Stimulated activated memory B cell treated with anti-CD40 and anti-IgM and Interleukin-4, amounts not matched to agents 10 μg/mL and 1 μg/mL and 100 μg/mL, for 72 hours (primary cell): ENCODE measurements around the gene POU6F2.
"Not testable (repeated sequence)": the region's sequence is repeated elsewhere in the genome, so short reads cannot be mapped to it uniquely, and the experiment has no call there.

Experiments
- ATAC-seq: fragments of 150-1000 bp; cut with Tn5 transposase; 2 replicates; pipeline ENCODE4 v1.10.0; 2021
- H3K27ac Mint-ChIP-seq: one replicate; pipeline ENCODE4 v1.8.0; 2022; ENCODE audit warnings: mild to moderate bottlenecking, mixed read lengths
- H3K27me3 Mint-ChIP-seq: one replicate; pipeline ENCODE4 v1.8.0; 2022; ENCODE audit warnings: mixed read lengths
- H3K36me3 Mint-ChIP-seq: one replicate; pipeline ENCODE4 v1.8.0; 2022; ENCODE audit warnings: mixed read lengths
- H3K4me1 Mint-ChIP-seq: one replicate; pipeline ENCODE4 v1.8.0; 2022; ENCODE audit warnings: mixed read lengths
- H3K4me3 Mint-ChIP-seq: one replicate; pipeline ENCODE4 v1.8.0; 2022; ENCODE audit warnings: mild to moderate bottlenecking, moderate library complexity, mixed read lengths
- H3K9me3 Mint-ChIP-seq: one replicate; pipeline ENCODE4 v1.8.0; 2022; ENCODE audit warnings: mixed read lengths

The POU6F2 gene

GRCh38 chr7:39154815-39155214, 177.1 kb downstream of the POU6F2 start:
- ATAC-seq = no peak
- Mint-ChIP-seq H3K9me3 (no peaks in the 10 kb centered on the region), H3K36me3 (no peaks in the 10 kb centered on the region), H3K27me3 (peaks cover 8% of the 10 kb centered on the region), H3K4me1 (no peaks in the 10 kb centered on the region), H3K27ac (no peak overlapping the region), H3K4me3 (no peak overlapping the region)

- Mint-ChIP-seq H3K27me3 (peaks cover 8% of the 10 kb centered on the region), H3K27ac (no peak overlapping the region), H3K9me3 (no peaks in the 10 kb centered on the region), H3K4me3 (no peak overlapping the region), H3K36me3 (no peaks in the 10 kb centered on the region), H3K4me1 (no peaks in the 10 kb centered on the region)
- no peak for ATAC-seq
Measured at GRCh38 chr7:39158367-39158766, 180.7 kb downstream of the POU6F2 start.

- no peaks in the 10 kb centered on the region for H3K36me3 Mint-ChIP-seq
- no peak for ATAC-seq
Measured at GRCh38 chr7:39161903-39162302, 184.2 kb downstream of the POU6F2 start.

GRCh38 chr7:39164887-39165286, 187.2 kb downstream of the POU6F2 start:
- ATAC-seq = no peak
- Mint-ChIP-seq H3K27me3 (no peaks in the 10 kb centered on the region), H3K4me3 (no peak overlapping the region), H3K9me3 (peaks cover 4% of the 10 kb centered on the region), H3K27ac (no peak overlapping the region), H3K4me1 (no peaks in the 10 kb centered on the region), H3K36me3 (no peaks in the 10 kb centered on the region)

More at GRCh38 chr7:39161903-39162302, 184.2 kb downstream of the POU6F2 start:
- Mint-ChIP-seq H3K27ac (no peak overlapping the region), H3K9me3 (peaks cover 4% of the 10 kb centered on the region), H3K27me3 (no peaks in the 10 kb centered on the region), H3K4me3 (no peak overlapping the region), H3K4me1 (no peaks in the 10 kb centered on the region)

- no peak for ATAC-seq
- no peak overlapping the region for H3K4me3 Mint-ChIP-seq
- no peak overlapping the region for H3K27ac Mint-ChIP-seq
- no peaks in the 10 kb centered on the region for H3K27me3 Mint-ChIP-seq
- no peaks in the 10 kb centered on the region for H3K36me3 Mint-ChIP-seq
- peaks cover 3% of the 10 kb centered on the region for H3K9me3 Mint-ChIP-seq
- H3K4me1 Mint-ChIP-seq = no peaks in the 10 kb centered on the region
Measured at GRCh38 chr7:39168403-39169098, 190.8 kb downstream of the POU6F2 start.

- Mint-ChIP-seq H3K4me1 (no peaks in the 10 kb centered on the region), H3K27me3 (no peaks in the 10 kb centered on the region), H3K4me3 (no peak overlapping the region), H3K9me3 (no peaks in the 10 kb centered on the region), H3K36me3 (no peaks in the 10 kb centered on the region), H3K27ac (no peak overlapping the region)
- no peak for ATAC-seq
Measured at GRCh38 chr7:39172137-39172536, 194.4 kb downstream of the POU6F2 start.

GRCh38 chr7:39181398-39181797, 203.7 kb downstream of the POU6F2 start:
- H3K4me1 Mint-ChIP-seq = peaks cover 5% of the 10 kb centered on the region
- no peak overlapping the region for H3K27ac Mint-ChIP-seq
- H3K27me3 Mint-ChIP-seq = no peaks in the 10 kb centered on the region
- H3K4me3 Mint-ChIP-seq = no peak overlapping the region
- no peaks in the 10 kb centered on the region for H3K36me3 Mint-ChIP-seq
- no peaks in the 10 kb centered on the region for H3K9me3 Mint-ChIP-seq
- no peak for ATAC-seq

- H3K27me3 Mint-ChIP-seq = no peaks in the 10 kb centered on the region
- peaks cover 5% of the 10 kb centered on the region for H3K4me1 Mint-ChIP-seq
- no peak for ATAC-seq
- no peaks in the 10 kb centered on the region for H3K9me3 Mint-ChIP-seq
- no peaks in the 10 kb centered on the region for H3K36me3 Mint-ChIP-seq
- H3K27ac Mint-ChIP-seq = no peak overlapping the region
- H3K4me3 Mint-ChIP-seq = no peak overlapping the region
Measured at GRCh38 chr7:39183796-39184195, 206.1 kb downstream of the POU6F2 start.

GRCh38 chr7:39184391-39184790, 206.7 kb downstream of the POU6F2 start:
- Mint-ChIP-seq H3K4me1 (peaks cover 5% of the 10 kb centered on the region), H3K36me3 (no peaks in the 10 kb centered on the region), H3K4me3 (no peak overlapping the region), H3K27me3 (no peaks in the 10 kb centered on the region), H3K27ac (no peak overlapping the region), H3K9me3 (no peaks in the 10 kb centered on the region)
- ATAC-seq = no peak

- H3K4me3 Mint-ChIP-seq = no peak overlapping the region
Measured at GRCh38 chr7:39186131-39186530, 208.4 kb downstream of the POU6F2 start.

GRCh38 chr7:39186671-39187070, 209.0 kb downstream of the POU6F2 start:
- no peak overlapping the region for H3K4me3 Mint-ChIP-seq
- H3K4me1 Mint-ChIP-seq = peaks cover 5% of the 10 kb centered on the region
- ATAC-seq = no peak
- no peaks in the 10 kb centered on the region for H3K27me3 Mint-ChIP-seq
- H3K27ac Mint-ChIP-seq = no peak overlapping the region
- no peaks in the 10 kb centered on the region for H3K9me3 Mint-ChIP-seq
- H3K36me3 Mint-ChIP-seq = no peaks in the 10 kb centered on the region

More at GRCh38 chr7:39186131-39186530, 208.4 kb downstream of the POU6F2 start:
- Mint-ChIP-seq H3K27me3 (no peaks in the 10 kb centered on the region), H3K36me3 (no peaks in the 10 kb centered on the region), H3K4me1 (peaks cover 5% of the 10 kb centered on the region), H3K27ac (no peak overlapping the region), H3K9me3 (no peaks in the 10 kb centered on the region)
- no peak for ATAC-seq

- no peak for ATAC-seq
- H3K27ac Mint-ChIP-seq = no peak overlapping the region
- H3K9me3 Mint-ChIP-seq = no peaks in the 10 kb centered on the region
- no peaks in the 10 kb centered on the region for H3K36me3 Mint-ChIP-seq
- H3K27me3 Mint-ChIP-seq = no peaks in the 10 kb centered on the region
- no peak overlapping the region for H3K4me3 Mint-ChIP-seq
- peaks cover 5% of the 10 kb centered on the region for H3K4me1 Mint-ChIP-seq
Measured at GRCh38 chr7:39187130-39187529, 209.4 kb downstream of the POU6F2 start.

- H3K9me3 Mint-ChIP-seq = no peaks in the 10 kb centered on the region
- no peaks in the 10 kb centered on the region for H3K36me3 Mint-ChIP-seq
- no peak overlapping the region for H3K4me3 Mint-ChIP-seq
- H3K27me3 Mint-ChIP-seq = peaks cover 10% of the 10 kb centered on the region
- no peak overlapping the region for H3K27ac Mint-ChIP-seq
- ATAC-seq = no peak
- no peaks in the 10 kb centered on the region for H3K4me1 Mint-ChIP-seq
Measured at GRCh38 chr7:39192476-39192875, 214.8 kb downstream of the POU6F2 start.

GRCh38 chr7:39194388-39194787, 216.7 kb downstream of the POU6F2 start:
- H3K27me3 Mint-ChIP-seq, H3K4me1 Mint-ChIP-seq, H3K27ac Mint-ChIP-seq, H3K4me3 Mint-ChIP-seq, ATAC-seq, H3K9me3 Mint-ChIP-seq, H3K36me3 Mint-ChIP-seq: not testable (repeated sequence)

- Mint-ChIP-seq H3K4me1 (no peaks in the 10 kb centered on the region), H3K4me3 (no peak overlapping the region)
- no peak for ATAC-seq
Measured at GRCh38 chr7:39195967-39196366, 218.3 kb downstream of the POU6F2 start.

GRCh38 chr7:39197831-39198230, 220.1 kb downstream of the POU6F2 start:
- H3K27ac Mint-ChIP-seq = no peak overlapping the region
- H3K4me1 Mint-ChIP-seq = no peaks in the 10 kb centered on the region
- ATAC-seq = no peak
- no peaks in the 10 kb centered on the region for H3K9me3 Mint-ChIP-seq
- peaks cover 3% of the 10 kb centered on the region for H3K27me3 Mint-ChIP-seq
- H3K36me3 Mint-ChIP-seq = no peaks in the 10 kb centered on the region
- H3K4me3 Mint-ChIP-seq = no peak overlapping the region

More at GRCh38 chr7:39195967-39196366, 218.3 kb downstream of the POU6F2 start:
- Mint-ChIP-seq H3K27me3 (peaks cover 10% of the 10 kb centered on the region), H3K36me3 (no peaks in the 10 kb centered on the region), H3K9me3 (no peaks in the 10 kb centered on the region), H3K27ac (no peak overlapping the region)
